ENCODE data around the gene KCTD17.

DNA sequence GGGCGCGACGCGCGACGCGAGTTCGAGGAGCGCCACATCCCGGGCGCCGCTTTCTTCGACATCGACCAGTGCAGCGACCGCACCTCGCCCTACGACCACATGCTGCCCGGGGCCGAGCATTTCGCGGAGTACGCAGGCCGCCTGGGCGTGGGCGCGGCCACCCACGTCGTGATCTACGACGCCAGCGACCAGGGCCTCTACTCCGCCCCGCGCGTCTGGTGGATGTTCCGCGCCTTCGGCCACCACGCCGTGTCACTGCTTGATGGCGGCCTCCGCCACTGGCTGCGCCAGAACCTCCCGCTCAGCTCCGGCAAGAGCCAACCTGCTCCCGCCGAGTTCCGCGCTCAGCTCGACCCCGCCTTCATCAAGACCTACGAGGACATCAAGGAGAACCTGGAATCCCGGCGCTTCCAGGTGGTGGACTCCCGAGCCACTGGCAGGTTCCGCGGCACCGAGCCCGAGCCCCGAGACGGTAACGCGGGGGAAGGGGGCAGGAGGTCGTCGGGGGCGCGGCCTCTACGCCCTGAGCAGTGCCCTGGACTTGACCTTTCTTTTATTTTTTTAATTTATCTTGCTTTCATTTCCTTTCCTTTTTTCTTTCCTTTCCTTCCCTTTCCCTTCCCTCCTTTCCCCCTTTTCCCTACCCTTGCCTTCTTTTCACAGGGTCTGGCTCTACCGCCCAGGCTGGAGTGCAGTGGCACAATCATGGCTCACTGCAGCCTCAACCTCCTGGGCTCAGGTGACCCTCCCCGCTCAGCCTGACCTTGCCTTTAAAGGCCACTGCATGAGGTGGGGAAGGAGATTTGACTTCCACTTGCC, 27.0 kb upstream of the KCTD17 start:
- TF ChIP-seq, protein P1, sequence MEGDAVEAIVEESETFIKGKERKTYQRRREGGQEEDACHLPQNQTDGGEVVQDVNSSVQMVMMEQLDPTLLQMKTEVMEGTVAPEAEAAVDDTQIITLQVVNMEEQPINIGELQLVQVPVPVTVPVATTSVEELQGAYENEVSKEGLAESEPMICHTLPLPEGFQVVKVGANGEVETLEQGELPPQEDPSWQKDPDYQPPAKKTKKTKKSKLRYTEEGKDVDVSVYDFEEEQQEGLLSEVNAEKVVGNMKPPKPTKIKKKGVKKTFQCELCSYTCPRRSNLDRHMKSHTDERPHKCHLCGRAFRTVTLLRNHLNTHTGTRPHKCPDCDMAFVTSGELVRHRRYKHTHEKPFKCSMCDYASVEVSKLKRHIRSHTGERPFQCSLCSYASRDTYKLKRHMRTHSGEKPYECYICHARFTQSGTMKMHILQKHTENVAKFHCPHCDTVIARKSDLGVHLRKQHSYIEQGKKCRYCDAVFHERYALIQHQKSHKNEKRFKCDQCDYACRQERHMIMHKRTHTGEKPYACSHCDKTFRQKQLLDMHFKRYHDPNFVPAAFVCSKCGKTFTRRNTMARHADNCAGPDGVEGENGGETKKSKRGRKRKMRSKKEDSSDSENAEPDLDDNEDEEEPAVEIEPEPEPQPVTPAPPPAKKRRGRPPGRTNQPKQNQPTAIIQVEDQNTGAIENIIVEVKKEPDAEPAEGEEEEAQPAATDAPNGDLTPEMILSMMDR (conservative IDR thresholded peaks at IDR 0.05; ENCODE audit: low read depth, low read length), result no peak
- no peak for TF ChIP-seq EZH2 (IDR thresholded peaks at IDR 0.05; ENCODE audit: borderline replicate concordance, low read depth, low read length, poor library complexity, severe bottlenecking)

Data from A673 (cell line).